Measurements from ENCODE around the gene FBXL7.

FBXL7 gene

GRCh38 chr5:15585841-15586591, 86.0 kb downstream of the FBXL7 start:
- Histone ChIP-seq H3K36me3 (ENCODE audit: control insufficient read depth, insufficient read depth, low read length) (peaks cover 2% of the 10 kb centered on the region), H3K9ac (ENCODE audit: low read depth, low read length) (no peak overlapping the region), H3K4me3 (ENCODE audit: low read depth, low read length) (no peak overlapping the region), H3K4me1 (ENCODE audit: control insufficient read depth, insufficient read depth, low read length) (no peaks in the 10 kb centered on the region), H3K27me3 (ENCODE audit: control insufficient read depth, insufficient read depth, low read length) (no peaks in the 10 kb centered on the region), H3K9me3 (ENCODE audit: control insufficient read depth, insufficient read depth, low read length) (peaks cover 5% of the 10 kb centered on the region)

GRCh38 chr5:15587916-15588315, 87.9 kb downstream of the FBXL7 start:
- H3K36me3 ChIP-seq (ENCODE audit: control insufficient read depth, insufficient read depth, low read length): peaks cover 2% of the 10 kb centered on the region

GRCh38 chr5:15592728-15593127, 92.7 kb downstream of the FBXL7 start:
- H3K9me3 ChIP-seq (ENCODE audit: control insufficient read depth, insufficient read depth, low read length): no peaks in the 10 kb centered on the region
- no peaks in the 10 kb centered on the region for H3K36me3 ChIP-seq (ENCODE audit: control insufficient read depth, insufficient read depth, low read length)
- no peak overlapping the region for H3K4me3 ChIP-seq (ENCODE audit: low read depth, low read length)
- H3K27me3 ChIP-seq (ENCODE audit: control insufficient read depth, insufficient read depth, low read length): no peaks in the 10 kb centered on the region
- H3K4me1 ChIP-seq (ENCODE audit: control insufficient read depth, insufficient read depth, low read length): no peaks in the 10 kb centered on the region
- H3K9ac ChIP-seq (ENCODE audit: low read depth, low read length): no peak overlapping the region

More at GRCh38 chr5:15587916-15588315, 87.9 kb downstream of the FBXL7 start:
- Histone ChIP-seq H3K4me3 (ENCODE audit: low read depth, low read length) (no peak overlapping the region), H3K9ac (ENCODE audit: low read depth, low read length) (no peak overlapping the region), H3K9me3 (ENCODE audit: control insufficient read depth, insufficient read depth, low read length) (peaks cover 5% of the 10 kb centered on the region), H3K4me1 (ENCODE audit: control insufficient read depth, insufficient read depth, low read length) (no peaks in the 10 kb centered on the region), H3K27me3 (ENCODE audit: control insufficient read depth, insufficient read depth, low read length) (no peaks in the 10 kb centered on the region)

- no peaks in the 10 kb centered on the region for H3K36me3 ChIP-seq (ENCODE audit: control insufficient read depth, insufficient read depth, low read length)
- no peaks in the 10 kb centered on the region for H3K9me3 ChIP-seq (ENCODE audit: control insufficient read depth, insufficient read depth, low read length)
- no peak overlapping the region for H3K4me3 ChIP-seq (ENCODE audit: low read depth, low read length)
- H3K4me1 ChIP-seq (ENCODE audit: control insufficient read depth, insufficient read depth, low read length): no peaks in the 10 kb centered on the region
- H3K9ac ChIP-seq (ENCODE audit: low read depth, low read length): no peak overlapping the region
- H3K27me3 ChIP-seq (ENCODE audit: control insufficient read depth, insufficient read depth, low read length): no peaks in the 10 kb centered on the region
Measured at GRCh38 chr5:15594977-15595568, 95.1 kb downstream of the FBXL7 start.

GRCh38 chr5:15595929-15596328, 95.9 kb downstream of the FBXL7 start:
- H3K36me3 ChIP-seq (ENCODE audit: control insufficient read depth, insufficient read depth, low read length): no peaks in the 10 kb centered on the region

GRCh38 chr5:15596936-15597335, 97.0 kb downstream of the FBXL7 start:
- Histone ChIP-seq H3K4me1 (ENCODE audit: control insufficient read depth, insufficient read depth, low read length) (peaks cover 2% of the 10 kb centered on the region), H3K36me3 (ENCODE audit: control insufficient read depth, insufficient read depth, low read length) (no peaks in the 10 kb centered on the region), H3K9me3 (ENCODE audit: control insufficient read depth, insufficient read depth, low read length) (no peaks in the 10 kb centered on the region), H3K4me3 (ENCODE audit: low read depth, low read length) (no peak overlapping the region), H3K27me3 (ENCODE audit: control insufficient read depth, insufficient read depth, low read length) (no peaks in the 10 kb centered on the region), H3K9ac (ENCODE audit: low read depth, low read length) (no peak overlapping the region)

More at GRCh38 chr5:15595929-15596328, 95.9 kb downstream of the FBXL7 start:
- Histone ChIP-seq H3K9ac (ENCODE audit: low read depth, low read length) (no peak overlapping the region), H3K4me3 (ENCODE audit: low read depth, low read length) (no peak overlapping the region), H3K9me3 (ENCODE audit: control insufficient read depth, insufficient read depth, low read length) (no peaks in the 10 kb centered on the region), H3K27me3 (ENCODE audit: control insufficient read depth, insufficient read depth, low read length) (no peaks in the 10 kb centered on the region), H3K4me1 (ENCODE audit: control insufficient read depth, insufficient read depth, low read length) (peaks cover 1% of the 10 kb centered on the region)

- no peak overlapping the region for H3K4me3 ChIP-seq (ENCODE audit: low read depth, low read length)
- no peaks in the 10 kb centered on the region for H3K36me3 ChIP-seq (ENCODE audit: control insufficient read depth, insufficient read depth, low read length)
- peaks cover 2% of the 10 kb centered on the region for H3K4me1 ChIP-seq (ENCODE audit: control insufficient read depth, insufficient read depth, low read length)
- no peaks in the 10 kb centered on the region for H3K9me3 ChIP-seq (ENCODE audit: control insufficient read depth, insufficient read depth, low read length)
- no peaks in the 10 kb centered on the region for H3K27me3 ChIP-seq (ENCODE audit: control insufficient read depth, insufficient read depth, low read length)
- no peak overlapping the region for H3K9ac ChIP-seq (ENCODE audit: low read depth, low read length)
Measured at GRCh38 chr5:15597804-15598203, 97.8 kb downstream of the FBXL7 start.

GRCh38 chr5:15598294-15598902, 98.4 kb downstream of the FBXL7 start:
- H3K4me1 ChIP-seq (ENCODE audit: control insufficient read depth, insufficient read depth, low read length): peaks cover 2% of the 10 kb centered on the region
- no peak overlapping the region for H3K9ac ChIP-seq (ENCODE audit: low read depth, low read length)
- no peak overlapping the region for H3K4me3 ChIP-seq (ENCODE audit: low read depth, low read length)
- H3K27me3 ChIP-seq (ENCODE audit: control insufficient read depth, insufficient read depth, low read length): no peaks in the 10 kb centered on the region
- H3K36me3 ChIP-seq (ENCODE audit: control insufficient read depth, insufficient read depth, low read length): no peaks in the 10 kb centered on the region
- no peaks in the 10 kb centered on the region for H3K9me3 ChIP-seq (ENCODE audit: control insufficient read depth, insufficient read depth, low read length)

- H3K36me3 ChIP-seq (ENCODE audit: control insufficient read depth, insufficient read depth, low read length): no peaks in the 10 kb centered on the region
- no peak overlapping the region for H3K9ac ChIP-seq (ENCODE audit: low read depth, low read length)
- H3K4me1 ChIP-seq (ENCODE audit: control insufficient read depth, insufficient read depth, low read length): peaks cover 2% of the 10 kb centered on the region
- H3K27me3 ChIP-seq (ENCODE audit: control insufficient read depth, insufficient read depth, low read length): no peaks in the 10 kb centered on the region
- H3K4me3 ChIP-seq (ENCODE audit: low read depth, low read length): no peak overlapping the region
- no peaks in the 10 kb centered on the region for H3K9me3 ChIP-seq (ENCODE audit: control insufficient read depth, insufficient read depth, low read length)
Measured at GRCh38 chr5:15600035-15600434, 100.1 kb downstream of the FBXL7 start.

GRCh38 chr5:15601274-15601673, 101.3 kb downstream of the FBXL7 start:
- Histone ChIP-seq H3K9me3 (ENCODE audit: control insufficient read depth, insufficient read depth, low read length) (no peaks in the 10 kb centered on the region), H3K4me1 (ENCODE audit: control insufficient read depth, insufficient read depth, low read length) (peaks cover 2% of the 10 kb centered on the region), H3K27me3 (ENCODE audit: control insufficient read depth, insufficient read depth, low read length) (no peaks in the 10 kb centered on the region), H3K4me3 (ENCODE audit: low read depth, low read length) (no peak overlapping the region), H3K9ac (ENCODE audit: low read depth, low read length) (no peak overlapping the region), H3K36me3 (ENCODE audit: control insufficient read depth, insufficient read depth, low read length) (no peaks in the 10 kb centered on the region)

- H3K9me3 ChIP-seq (ENCODE audit: control insufficient read depth, insufficient read depth, low read length): no peaks in the 10 kb centered on the region
- H3K27me3 ChIP-seq (ENCODE audit: control insufficient read depth, insufficient read depth, low read length): no peaks in the 10 kb centered on the region
- no peak overlapping the region for H3K4me3 ChIP-seq (ENCODE audit: low read depth, low read length)
- H3K4me1 ChIP-seq (ENCODE audit: control insufficient read depth, insufficient read depth, low read length): peaks cover 2% of the 10 kb centered on the region
- no peaks in the 10 kb centered on the region for H3K36me3 ChIP-seq (ENCODE audit: control insufficient read depth, insufficient read depth, low read length)
- H3K9ac ChIP-seq (ENCODE audit: low read depth, low read length): no peak overlapping the region
Measured at GRCh38 chr5:15601853-15602252, 101.9 kb downstream of the FBXL7 start.

- Histone ChIP-seq H3K4me3 (ENCODE audit: low read depth, low read length) (no peak overlapping the region), H3K4me1 (ENCODE audit: control insufficient read depth, insufficient read depth, low read length) (peaks cover 2% of the 10 kb centered on the region), H3K36me3 (ENCODE audit: control insufficient read depth, insufficient read depth, low read length) (no peaks in the 10 kb centered on the region), H3K9ac (ENCODE audit: low read depth, low read length) (no peak overlapping the region), H3K27me3 (ENCODE audit: control insufficient read depth, insufficient read depth, low read length) (no peaks in the 10 kb centered on the region), H3K9me3 (ENCODE audit: control insufficient read depth, insufficient read depth, low read length) (no peaks in the 10 kb centered on the region)
Measured at GRCh38 chr5:15604986-15605385, 105.0 kb downstream of the FBXL7 start.
